OCI-M2 (cell line): Measurements from ENCODE around the gene PIGU.
"Not testable (repeated sequence)": the region's sequence is repeated elsewhere in the genome, so short reads cannot be mapped to it uniquely, and the experiment has no call there.

Experiments used
- DNase-seq: peaks from one replicate; lab custom pipeline; 2025; ENCODE audit not compliant: unreplicated experiment; lab: John Stamatoyannopoulos, UW

The PIGU gene

GRCh38 chr20:34624629-34625028 is 52.3 kb downstream of the PIGU start:
- DNase-seq = no peak

- DNase-seq = no peak
Observed at GRCh38 chr20:34622821-34623451, 54.0 kb downstream of the PIGU start.

- no peak for DNase-seq
Observed at GRCh38 chr20:34621383-34622367, 55.2 kb downstream of the PIGU start.

- DNase-seq = no peak
Observed at GRCh38 chr20:34621036-34621343, 55.9 kb downstream of the PIGU start.

DNA sequence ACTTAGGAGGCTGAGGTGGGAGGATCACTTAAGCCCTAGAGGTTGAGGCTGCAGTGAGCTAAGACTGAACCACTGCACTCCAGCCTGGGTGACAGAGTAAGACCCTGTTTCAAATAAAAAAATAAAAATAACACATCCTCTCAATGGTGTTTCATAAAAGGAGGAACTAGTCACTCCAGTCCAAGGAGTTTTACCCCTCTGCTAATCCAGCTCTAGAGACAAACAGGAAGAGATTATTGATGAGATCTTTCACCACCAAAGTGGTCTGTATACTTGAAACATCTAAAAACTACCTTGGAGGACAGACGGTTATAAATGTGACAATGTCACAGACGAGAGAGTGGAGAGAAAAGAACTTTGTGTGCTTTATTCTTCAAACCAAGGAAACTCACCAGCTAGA is 58.2 kb downstream of the PIGU start:
- DNase-seq = no peak

- not testable (repeated sequence) for DNase-seq
Observed at GRCh38 chr20:34616913-34617312, 60.0 kb downstream of the PIGU start.

- DNase-seq = no peak
Observed at GRCh38 chr20:34615477-34615876, 61.4 kb downstream of the PIGU start.

- DNase-seq = not testable (repeated sequence)
Observed at GRCh38 chr20:34611976-34612375, 64.9 kb downstream of the PIGU start.

DNA sequence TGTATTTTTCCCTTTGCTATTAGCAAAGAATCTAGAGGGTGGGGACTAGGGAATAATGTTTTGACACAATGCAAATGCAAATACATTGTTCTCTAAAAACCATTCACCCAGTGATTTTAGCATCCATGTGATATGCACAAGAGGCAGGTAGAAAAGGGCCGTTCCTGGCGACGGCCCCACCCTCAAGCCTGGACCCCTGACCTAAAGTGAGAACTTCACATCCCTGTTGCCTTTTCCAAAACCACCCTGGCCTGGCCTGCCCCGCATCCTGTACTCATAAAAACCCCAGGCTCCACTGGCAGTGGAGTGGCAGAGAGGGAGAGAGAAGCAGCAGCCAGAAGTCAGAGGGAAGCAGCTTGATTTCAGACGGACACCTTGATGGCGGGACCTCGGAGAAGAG is 69.8 kb downstream of the PIGU start:
- DNase-seq = no peak

DNA sequence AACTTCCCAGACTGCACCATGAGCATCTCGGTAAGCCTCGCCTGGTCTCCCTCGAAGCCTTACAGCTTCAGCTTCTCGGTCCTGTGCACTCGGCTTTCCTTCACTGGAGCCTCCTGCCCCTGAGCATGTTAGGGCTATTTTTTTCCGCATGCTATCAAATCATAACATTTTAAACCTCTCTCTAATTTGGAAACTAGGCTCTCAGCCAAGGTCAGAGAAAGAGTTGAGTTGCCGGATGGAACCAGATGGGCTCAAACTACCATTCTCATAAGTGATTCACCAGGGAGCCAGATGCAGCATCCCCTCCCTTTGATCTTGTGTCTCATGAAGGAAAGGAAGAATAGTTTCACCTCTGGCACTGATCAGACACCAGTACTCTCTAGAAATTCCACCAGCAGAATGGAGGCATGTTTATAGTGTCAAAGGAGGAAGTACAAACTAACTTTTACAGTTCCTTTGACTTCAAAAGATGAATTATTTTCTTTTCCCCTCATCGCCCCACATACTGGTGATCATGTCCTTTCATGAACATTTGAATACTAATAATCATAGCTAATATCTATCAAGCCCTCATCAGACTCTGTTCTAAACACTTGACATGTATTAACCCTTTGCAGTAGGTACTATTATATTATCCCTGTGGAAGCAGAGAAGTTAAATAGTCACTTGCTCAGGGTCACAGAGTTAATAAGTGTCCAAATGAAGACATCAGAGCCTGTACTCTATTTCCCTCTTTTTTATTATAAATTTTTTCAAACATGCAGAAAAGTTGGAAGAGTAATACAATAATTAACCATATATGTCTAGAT is 71.7 kb downstream of the PIGU start:
- DNase-seq = no peak

DNA sequence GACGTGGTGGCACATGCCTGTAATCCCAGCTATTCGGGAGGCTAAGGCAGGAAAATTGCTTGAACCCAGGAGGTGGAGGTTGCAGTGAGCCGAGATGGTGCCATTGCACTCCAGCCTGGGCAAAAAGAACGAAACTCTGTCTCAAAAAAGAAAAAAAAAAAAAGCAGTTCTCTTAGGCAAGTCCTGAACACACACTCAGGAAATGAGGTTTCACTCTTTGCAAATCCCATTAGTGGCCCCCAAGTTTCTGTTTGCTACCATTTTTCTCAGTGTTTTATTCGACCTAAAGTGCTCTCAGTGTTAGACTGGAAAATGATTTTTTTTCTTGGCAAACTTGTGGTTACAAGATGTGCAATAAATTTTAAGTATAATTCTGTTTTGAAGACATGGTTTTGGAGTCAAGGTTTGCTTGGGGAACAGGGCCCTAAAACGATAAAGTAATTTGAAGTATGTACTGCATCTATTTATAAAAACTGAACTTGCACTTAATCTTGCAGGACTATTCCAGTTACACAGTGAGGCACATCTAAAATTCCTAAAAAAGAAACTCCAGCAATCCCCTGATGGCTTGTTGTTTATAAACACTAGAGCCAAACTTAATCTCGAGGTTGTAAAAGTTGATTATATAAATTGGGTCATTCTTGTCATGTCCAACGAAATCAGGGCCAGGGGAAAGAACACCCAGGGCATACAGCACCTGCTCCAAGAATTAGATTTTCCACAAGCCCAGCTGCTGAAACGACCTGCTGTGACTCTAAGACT is 75.8 kb downstream of the PIGU start:
- no peak for DNase-seq

DNA sequence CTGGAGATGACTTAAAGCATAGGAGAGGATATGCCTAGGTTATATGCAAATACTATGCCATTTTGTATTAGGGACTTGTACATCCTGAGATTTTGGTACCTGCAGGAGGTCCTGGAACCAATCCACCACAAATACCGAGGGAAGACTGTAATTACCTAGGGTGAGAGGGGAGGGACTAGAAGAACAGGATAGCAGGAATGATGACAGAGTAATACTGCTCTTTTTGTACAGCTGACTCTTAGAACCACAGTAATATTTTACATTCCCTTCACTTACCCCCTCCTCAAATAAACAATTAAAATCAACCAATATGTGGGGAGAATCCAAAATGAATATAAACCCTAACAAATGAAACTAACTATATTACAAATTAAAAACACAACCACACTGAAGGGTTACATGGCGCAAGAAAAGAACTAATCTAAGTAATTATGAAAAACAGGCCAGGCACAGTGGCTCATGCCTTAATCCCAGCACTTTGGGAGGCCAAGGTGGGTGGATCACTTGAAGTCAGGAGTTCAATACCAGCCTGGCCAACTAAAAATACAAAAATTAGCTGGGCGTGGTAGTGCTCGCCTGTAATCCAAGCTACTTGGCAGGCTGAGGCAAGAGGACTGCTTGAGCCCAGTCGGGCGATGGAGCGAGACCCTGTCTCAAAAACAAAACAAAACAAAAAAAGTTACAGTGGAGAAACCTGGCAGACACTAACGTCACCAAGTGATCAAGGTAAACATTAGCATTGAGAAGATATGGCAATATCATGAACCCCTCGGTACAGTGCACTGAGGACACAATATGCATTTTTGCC is 81.3 kb downstream of the PIGU start:
- DNase-seq = no peak

- DNase-seq = no peak
Observed at GRCh38 chr20:34586488-34587163, 90.3 kb downstream of the PIGU start.

- no peak for DNase-seq
Observed at GRCh38 chr20:34585019-34585418, 91.9 kb downstream of the PIGU start.

GRCh38 chr20:34583544-34583943 is 93.3 kb downstream of the PIGU start:
- no peak for DNase-seq

DNA sequence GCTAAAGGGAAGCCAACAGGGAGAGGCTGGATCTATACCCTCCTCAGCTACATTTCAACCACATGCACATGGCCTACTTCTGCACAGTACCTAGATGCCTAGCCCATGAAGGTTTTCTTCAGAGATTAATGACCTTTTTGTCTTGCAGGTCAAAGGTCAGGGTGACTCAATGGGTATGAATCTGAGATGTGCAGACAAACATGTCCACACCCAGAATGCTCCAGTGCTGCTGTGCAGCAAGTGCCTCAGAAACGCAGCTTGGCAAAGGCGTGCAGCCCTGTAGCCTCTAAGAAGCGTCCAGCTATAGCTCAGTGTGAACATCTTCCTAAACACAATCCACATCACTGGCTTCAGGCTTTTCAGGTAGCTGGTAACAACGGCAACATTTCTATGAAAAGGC is 94.0 kb downstream of the PIGU start:
- no peak for DNase-seq

DNA sequence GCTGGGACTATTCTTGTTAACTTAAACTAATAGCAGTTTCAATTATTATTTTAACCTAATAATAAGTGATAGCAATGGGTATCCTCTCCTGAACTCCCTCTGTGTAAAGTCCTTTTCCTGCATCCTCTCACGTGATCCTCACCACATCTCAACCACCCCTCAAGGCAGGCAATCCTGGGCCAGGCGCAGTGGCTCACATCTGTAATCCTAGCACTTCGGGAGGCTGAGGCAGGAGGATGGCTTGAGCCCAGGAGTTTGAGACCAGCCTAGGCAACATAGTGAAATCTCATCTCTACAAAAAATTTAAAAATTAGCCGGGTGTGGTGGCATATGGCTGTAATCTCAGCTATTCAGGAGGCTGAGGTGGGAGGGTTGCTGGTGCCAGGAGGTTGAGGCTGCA is 94.7 kb downstream of the PIGU start:
- DNase-seq = no peak

GRCh38 chr20:34581341-34582184 is 95.3 kb downstream of the PIGU start:
- no peak for DNase-seq
